ENCODE data around the gene GRK6.
A peak's percentile ranks its signal among the peaks of the same experiment; 100 is the strongest.

GRK6 gene

DNA sequence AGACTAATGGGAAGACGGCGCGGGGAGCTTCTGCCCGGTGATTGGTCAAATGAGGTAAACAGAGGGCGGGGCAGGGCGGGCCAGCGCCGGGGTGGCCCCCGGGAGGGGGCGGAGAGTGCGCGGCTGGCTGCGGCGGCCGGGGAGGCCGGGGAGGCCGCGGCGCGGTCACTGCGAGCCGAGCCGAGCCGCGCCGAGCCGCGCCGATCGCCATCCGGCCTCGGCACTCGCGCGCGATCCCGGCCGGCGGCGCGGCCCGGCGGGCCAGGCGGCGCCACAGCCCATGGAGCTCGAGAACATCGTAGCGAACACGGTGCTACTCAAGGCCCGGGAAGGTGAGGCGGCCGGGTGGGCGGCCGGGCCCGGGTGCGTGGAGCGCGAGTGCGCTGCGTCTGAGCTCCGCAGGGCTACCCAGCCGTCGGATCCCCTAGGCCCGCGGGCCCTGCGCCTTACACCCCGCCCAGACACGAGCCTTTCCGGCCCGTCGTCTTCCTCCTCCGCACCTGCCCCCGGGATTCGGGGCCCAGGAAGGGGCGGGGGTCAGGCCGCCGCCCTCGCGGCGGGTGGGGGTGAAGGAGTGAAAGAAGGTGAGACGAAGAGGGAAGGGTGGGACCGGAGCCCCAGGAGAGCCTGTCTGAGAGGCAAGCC, at the start of gene GRK6:
TSS of gene GRK6 (plus strand) at position 111 of the 645 bp plus-strand sequence. CDS start at position 281, 170 bp downstream.
- DNase-seq (ENCODE audit: low read depth): no peak

DNA sequence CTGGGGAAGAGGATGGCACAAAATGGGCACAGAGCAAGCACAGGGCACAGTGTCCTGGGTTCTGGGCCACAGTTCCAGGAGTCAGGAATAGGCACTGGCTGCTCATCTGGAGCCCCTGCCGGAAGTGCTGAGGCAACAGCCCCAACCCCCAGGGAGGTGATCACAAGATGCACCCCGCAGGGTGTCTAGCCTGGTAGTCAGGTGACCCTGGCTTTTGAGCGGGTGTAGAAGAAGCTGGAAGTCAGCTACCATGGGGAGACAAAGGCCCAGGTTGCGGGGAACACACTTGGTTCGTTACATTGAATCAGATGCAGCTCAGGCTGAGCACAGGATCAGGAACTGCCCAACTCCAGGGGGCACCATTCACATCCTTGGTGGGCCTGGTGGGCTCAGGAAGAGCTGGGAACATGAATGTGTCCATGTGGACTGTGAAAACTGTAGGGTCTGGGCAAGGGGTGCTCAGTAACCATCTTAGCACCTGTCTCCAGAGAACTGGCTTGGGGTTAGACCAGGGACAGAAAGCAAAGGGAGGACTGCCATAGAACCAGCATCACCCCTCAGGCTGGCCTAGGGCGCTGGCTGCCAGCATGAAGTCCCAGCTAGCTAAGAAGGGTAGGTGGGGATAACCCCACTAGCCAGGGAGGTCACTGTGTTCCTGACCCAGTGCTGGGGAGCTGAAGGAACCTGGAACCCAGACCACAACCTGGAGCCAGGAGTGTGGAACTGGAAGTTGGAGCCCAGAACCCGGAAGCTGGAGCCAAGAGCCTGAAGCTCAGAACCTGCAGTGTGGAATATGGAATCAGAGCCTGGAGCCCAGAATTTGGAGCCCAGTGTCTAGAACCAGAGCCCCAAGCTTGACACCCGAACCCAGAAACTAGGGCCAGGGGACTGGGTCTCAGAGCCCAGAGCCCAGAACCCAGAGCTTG, 48.4 kb upstream of the GRK6 start:
- DNase-seq (ENCODE audit: low read depth): no peak

DNA sequence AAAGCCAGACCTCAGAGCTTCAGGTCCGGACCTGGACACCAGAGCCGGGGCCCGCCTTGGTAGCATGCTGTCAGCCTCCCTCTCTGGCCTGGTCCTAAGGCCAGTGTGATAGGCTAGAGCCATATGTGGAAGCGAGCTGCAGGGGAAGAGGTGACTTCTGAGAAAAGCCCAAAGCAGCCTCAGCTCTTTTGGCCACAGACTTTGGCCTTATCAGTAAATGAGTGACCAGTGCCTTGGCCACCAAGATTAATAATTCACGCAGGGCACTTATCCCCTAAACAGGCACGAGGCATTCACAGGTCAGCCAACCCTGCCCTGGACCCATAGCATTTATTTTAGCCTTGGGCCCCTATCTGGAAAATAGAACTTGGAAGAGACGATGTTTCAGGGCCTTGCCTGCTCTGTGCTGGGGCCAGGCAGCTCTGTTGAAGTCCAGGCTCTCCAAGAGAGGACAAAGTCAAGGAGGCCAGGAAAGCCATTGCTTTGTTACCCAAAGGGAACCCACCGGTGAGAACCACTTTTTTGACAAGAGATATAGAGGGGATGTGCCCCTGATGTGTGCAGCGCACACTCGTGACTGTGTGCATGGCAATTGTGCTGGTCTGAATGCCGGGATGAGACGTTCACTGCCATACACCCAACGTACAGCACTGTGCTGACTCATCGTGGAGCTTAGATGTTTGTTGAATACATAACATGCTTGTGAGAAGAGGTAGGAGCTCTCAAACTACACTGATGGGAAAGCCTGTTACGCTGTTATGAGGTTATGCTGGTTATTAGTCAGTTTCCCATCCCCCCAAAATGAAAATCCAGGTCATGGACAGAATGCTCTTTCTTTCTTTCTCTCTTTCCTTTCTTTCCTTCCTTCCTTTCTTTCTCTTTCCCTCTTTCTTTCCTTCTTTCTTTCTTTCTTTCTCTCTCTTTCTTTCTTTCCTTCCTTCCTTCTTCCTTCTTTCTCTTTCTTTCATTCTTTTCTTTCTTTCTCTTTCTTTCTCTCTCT, 47.3 kb upstream of the GRK6 start:
- no peak for DNase-seq (ENCODE audit: low read depth)

DNA sequence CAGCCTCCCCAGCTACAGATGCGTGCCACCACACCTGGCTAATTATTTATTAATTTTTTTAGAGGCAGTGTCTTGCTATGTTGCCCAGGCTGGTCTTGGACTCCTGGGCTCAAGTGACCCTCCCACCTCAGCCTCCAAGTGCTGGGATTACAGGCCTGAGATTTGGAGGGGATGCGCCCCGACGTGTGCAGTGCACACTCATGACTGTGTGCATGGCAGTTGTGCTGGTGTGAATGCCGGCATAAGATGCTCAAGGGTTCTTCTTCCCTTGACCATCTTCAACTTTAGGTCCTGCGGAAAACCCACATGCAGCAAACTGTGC, 45.7 kb upstream of the GRK6 start:
- no peak for DNase-seq (ENCODE audit: low read depth)

DNA sequence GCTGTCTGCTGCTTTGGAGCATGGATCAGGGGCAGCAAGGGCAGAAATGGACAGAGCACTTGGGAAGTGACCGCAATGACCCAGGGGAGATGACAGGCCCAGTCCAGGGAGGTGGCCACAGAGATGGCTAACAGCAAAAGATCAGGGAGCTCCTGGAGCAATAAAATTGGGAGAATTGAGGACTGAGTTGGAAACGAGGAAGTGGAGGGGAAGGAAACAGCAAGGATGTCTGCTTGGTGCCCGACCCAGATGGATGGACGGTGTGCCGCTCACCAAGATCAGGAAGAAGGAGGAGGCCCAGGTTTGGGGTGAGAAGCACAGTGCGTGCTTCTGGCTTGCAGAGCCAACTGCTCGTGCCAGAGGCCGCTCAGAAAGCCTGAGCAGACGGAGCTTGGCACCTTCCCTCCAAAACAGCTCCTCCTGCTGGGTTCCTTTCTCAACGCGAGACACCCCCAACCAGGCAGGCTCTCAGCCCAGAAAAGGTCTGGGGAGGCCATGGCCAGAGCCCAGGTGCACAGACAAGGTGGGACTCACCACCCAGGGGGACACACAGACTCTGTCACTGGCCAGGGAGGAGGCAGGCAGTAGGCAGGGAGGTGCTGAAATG, 44.0 kb upstream of the GRK6 start:
- no peak for DNase-seq (ENCODE audit: low read depth)

DNA sequence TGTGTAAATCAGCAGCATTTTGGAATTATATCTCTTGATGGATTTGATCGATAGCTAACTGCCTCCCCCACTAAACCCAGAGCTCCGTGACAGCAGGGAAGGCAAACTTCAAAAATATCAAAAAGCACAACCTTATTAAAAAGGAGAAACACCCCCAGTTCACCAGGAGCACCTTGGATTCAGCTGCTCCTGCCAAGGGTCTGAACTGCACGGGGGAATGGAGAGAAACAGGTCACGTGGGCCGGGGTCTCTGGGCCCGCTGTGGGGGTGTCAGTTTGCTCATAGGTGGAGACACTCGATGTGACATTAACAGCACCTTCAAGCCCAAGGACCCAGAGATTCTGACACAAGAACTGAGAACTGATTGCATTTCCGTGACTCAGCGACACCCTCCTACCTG, 43.3 kb upstream of the GRK6 start:
- DNase-seq (ENCODE audit: low read depth): no peak

DNA sequence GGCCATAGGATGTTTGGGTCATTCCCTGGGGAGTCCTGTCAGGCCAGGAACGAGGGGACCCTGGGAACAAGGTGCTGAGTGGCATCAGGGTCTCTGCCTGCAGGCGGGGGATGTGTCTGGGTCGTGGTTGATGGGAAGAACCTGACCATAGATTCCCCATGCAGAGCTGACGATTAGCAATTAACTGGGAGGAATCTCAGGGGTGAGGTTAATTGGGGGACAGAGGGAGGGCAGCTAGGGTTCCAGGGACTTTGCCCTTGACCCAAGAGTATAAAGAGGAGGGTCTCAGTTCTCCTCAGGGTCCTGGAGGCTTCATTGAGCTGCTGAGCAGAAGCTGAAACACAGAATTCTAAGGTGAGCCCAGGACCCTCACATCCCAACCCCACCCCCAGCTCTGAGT, 42.3 kb upstream of the GRK6 start, which contains the start of gene SLC34A1:
TSS of gene SLC34A1 (plus strand) at position 301 of the 400 bp plus-strand sequence. CDS start 1,308 bp downstream, outside the sequence.
- DNase-seq (ENCODE audit: low read depth): no peak

DNA sequence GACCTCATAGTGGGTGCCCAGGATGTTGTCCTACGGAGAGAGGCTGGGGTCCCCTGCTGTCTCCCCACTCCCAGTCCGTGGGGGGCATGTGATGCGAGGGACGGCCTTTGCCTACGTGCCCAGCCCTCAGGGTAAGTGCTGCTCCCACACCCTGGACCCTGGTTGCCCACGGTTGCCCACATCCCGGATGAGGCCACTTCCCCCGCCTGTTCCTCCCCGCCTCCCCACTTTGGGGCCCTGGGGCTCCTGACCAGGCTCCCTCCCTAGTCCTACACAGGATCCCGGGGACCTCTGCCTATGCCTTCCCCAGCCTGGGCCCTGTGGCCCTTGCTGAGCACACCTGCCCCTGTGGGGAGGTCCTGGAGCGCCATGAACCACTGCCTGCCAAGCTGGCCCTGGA, 40.8 kb upstream of the GRK6 start:
- no peak for DNase-seq (ENCODE audit: low read depth)

DNA sequence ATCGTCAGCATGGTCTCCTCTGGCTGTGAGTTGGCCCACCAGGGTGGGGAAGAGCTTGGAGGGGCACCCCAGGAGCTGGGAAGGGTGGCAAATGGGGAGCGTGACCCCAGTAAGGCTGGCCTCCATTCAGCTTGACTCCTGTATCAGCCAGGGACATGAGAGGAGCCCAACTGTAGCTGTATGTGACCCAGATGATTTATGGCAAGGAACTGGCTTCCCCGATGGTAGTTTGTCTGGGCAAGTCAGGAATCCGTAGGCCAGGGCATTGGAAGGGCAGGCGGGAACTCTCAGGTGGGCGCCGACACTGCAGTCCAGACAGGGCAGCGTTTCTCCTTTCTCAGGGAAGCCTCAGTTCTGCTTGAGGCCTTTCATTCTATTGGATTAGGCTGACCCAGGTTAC, 39.9 kb upstream of the GRK6 start:
- DNase-seq (ENCODE audit: low read depth): no peak

DNA sequence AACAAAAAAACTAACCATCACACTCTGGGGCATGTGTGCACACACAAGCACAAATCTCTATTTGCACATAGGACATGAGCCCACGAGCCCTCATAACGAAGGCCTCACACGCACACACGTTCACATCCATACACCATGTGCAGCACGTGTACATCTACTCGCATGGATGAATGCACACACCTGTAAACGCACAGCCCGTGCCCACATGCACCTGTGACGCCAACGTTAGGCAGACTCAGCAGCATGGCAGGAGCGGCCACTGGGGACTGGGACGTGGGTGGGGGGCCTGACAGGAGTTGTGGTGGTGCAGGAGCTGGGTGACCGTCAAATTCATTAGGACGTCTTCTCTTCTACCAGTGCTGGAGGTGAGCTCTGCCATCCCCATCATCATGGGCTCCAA, 39.1 kb upstream of the GRK6 start:
- no peak for DNase-seq (ENCODE audit: low read depth)

DNA sequence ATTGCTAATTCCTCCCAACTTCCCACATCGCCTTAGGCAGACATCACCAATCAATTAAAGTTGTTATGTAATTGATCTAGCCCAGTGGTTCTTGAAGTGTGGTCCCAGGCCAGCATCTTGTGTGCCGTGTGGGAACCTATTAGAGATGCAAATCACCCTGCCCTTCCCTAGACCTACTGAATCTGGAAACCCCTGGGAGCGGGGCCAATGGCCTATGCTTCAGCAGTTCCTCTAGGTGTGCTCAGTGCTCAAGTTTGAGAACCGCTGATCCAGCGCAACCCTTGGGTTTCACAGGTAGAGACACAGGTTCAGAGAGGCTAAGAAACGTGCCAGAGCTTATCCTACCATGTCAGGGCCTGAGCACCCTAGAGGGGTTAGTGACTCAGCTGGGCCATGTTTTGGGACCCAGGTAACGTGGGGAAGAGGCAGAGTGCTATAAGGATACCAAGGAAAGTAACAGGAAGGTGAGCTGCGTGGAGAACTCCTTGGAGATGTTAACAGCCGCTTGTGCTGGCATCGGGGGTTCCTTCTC, 37.9 kb upstream of the GRK6 start:
- DNase-seq (ENCODE audit: low read depth): no peak

DNA sequence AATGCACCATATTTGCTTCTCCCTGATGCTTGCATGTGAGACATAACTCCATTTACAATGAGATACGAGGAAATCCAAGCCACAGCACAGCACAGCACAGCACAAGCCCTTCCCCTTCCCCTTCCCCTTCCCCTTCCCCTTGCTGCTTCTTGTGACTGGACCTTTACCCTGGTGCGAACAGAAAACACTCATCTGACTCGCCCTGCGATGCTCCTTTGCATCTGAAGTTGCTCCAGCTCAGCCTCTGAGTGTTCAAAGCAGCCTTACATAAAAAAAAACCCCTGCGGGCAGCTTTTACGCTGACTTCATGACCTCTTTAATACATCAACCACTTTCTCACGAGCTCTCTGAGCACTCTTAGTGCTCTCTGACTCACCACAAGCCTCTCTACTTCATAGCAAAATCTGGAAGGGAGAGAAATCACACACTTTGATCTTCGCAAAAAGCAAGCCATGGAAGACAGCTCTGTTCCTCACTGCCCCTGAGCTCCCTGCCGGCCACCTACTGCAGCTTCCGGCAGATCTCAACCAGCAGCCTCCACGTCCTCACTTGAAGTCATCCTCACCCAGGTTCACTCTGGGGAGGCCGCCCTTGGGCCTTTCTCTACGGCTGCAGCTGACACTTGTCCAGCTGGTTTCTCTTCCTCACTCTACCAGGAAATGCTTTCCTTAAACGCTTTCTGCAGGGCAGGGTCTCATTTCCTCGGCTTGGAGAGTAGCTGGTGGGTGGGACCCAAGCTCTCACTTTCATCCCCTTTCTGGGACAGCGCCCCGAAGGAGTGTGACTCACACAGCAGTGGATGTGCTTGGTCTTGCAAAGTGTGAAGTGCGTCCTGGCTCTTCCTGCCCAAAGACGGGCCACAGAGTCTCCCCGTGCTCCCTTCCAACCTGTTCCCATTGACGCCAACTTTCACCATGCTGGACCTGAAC, 37.0 kb upstream of the GRK6 start:
- DNase-seq (ENCODE audit: low read depth): peak; percentile 84

DNA sequence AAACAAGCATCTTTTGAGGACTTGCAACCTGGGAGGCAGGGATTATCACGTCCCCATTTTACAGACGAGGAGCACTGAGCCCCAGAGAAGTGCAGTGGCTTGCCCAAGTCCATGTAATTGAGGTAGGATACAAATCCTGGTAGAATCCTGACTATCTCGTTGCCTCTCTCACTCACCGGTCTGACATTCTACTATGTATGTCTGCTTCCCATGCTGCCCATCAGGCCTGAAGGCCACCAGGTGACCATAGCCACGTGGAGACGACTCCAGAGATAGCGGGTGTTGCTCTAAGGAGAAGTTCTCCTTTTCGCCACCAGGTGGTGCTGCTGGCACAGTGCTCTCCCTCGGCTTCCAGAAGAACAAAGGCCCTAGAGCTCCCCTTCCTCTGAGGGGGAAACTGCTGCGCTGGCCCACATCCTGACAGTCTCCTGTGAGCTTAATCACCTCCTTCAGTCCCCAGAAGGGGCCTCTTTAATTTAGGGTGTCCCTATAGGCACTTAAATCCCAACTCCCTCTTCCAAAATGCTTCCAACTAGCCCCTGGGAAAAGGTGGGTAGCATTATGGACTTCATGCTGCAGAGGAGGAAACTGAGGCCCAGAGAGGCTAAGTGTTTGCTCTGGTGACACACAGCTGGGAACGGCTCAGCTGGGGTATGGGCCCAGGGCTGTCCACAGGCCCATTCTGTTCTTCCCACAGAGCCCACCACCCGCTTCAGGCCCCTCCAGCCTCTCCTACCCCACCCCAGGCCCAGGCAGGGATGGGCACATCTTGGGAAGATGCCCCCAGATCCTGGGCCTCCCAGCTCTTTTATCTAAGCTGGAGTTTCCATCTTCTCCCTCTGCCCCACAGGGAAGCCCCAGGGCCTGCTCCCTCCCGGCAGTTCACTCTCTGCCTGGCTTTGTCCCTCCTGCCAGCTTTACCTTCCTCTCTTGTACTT, 35.8 kb upstream of the GRK6 start:
- no peak for DNase-seq (ENCODE audit: low read depth)

DNA sequence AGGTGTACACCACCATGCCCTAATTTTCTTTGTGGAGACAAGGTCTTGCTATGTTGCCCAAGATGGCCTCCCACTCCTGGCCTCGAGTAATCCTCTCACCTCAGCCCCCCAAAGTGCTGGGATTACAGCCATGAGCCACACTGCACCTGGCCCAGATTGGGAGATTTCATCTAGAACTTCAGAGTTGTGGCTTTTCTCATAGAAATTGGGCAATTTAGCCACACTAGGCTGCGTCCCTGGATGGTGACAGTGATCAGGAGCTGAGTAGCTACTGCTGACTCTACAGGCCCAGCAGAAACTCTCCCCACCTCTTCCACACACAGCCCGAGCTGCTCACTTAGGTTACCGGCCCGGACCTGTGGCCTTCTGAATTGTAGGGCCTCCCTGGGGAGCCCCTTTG, 33.7 kb upstream of the GRK6 start:
- no peak for DNase-seq (ENCODE audit: low read depth)

DNA sequence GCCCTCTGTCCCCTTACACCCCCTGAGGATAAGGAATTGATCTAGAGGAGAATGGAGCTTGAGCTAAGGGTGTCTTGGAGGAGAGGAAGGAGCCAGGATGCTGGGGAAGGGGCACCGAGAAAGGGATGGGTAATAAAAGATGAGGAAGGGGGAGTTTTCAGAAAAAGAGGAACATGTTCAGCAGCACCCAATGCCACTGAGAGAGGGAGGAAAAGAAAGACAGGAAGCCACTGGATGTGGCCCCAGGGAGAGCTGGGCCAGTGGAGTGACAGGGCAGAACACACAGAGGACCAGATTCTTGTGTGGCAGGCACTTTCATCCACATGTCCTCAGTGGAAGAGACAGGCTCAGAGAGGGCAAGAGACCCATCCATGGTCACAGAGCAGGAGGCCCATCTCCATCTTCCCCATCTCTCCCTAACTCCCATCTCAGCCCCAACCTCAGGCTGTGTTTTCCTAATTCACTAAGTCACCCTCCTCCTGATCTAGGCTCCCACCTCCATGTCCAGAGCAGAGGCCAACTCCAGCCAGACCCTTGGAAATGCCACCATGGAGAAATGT, 33.2 kb upstream of the GRK6 start:
- DNase-seq (ENCODE audit: low read depth): no peak

DNA sequence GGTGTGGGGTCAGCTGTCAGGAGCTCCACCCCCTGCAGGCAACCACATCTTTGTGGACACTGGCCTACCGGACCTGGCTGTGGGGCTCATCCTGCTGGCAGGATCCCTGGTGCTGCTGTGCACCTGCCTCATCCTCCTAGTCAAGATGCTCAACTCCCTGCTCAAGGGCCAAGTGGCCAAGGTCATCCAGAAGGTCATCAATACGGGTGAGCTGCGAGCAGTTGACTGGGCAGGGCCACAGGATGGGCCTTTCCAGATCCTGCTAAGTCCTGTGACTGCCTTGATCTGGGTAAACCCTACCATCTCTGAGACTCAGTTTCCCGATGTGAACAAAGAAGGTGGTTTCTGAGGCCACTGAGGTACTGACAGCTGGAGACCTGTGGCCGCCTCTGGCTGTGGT, 32.5 kb upstream of the GRK6 start:
- DNase-seq (ENCODE audit: low read depth): no peak

DNA sequence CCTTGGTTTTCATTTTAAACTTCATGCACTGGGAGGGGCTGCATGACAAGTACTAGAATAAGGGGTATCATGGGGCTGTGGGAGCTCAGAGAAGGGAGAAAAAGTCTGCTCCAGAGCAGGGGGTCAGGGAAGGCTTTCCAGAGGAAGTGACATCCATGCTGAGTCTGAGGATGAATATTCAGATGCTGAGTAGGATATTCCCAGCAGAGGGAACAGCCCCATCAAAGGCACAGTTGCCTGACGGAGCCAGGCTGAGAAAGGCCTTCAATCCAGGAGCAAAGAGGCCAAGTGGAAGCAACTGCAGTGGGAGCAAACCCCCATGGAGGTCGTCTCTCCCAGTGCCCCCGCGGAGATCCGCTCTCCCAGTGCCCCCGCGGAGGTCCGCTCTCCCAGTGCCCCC, 30.4 kb upstream of the GRK6 start:
- DNase-seq (ENCODE audit: low read depth): no peak

DNA sequence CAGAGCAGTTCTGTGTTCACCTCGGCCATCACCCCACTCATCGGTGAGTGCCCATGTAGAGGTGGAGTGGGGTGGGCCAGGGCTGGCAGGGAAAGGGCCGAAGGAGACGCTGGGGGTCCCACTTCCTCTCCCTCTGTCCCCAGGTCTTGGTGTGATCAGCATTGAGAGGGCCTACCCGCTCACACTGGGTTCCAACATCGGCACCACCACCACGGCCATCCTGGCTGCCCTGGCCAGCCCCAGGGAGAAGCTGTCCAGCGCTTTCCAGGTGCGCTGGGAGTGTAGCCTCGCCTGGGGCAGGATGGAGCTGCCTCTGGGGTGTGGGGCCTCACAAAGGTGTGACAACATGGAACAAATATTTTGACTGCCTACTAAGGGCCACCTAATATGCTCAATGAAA, 29.7 kb upstream of the GRK6 start:
- DNase-seq (ENCODE audit: low read depth): no peak

DNA sequence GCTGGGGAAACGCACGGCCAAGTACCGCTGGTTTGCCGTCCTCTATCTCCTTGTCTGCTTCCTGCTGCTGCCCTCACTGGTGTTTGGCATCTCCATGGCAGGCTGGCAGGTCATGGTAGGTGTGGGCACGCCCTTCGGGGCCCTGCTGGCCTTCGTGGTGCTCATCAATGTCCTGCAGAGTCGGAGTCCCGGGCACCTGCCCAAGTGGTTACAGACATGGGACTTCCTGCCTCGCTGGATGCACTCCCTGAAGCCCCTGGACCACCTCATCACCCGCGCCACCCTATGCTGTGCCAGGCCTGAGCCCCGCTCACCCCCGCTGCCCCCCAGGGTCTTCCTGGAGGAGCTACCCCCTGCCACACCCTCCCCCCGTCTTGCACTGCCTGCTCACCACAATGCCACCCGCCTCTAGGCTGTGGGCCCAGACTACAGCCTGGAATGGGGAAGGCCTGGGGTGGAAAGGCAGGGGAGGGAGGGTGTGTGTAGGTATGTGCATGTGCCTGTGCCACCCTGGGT, 28.5 kb upstream of the GRK6 start:
- no peak for DNase-seq (ENCODE audit: low read depth)
